Activated CD4-positive, alpha-beta T cell treated with anti-CD3 and anti-CD28 coated beads for 48 hours (primary cell): ENCODE measurements around the gene CUL7.
A peak's percentile ranks its signal among the peaks of the same experiment; 100 is the strongest.
"Not testable (repeated sequence)": the region's sequence is repeated elsewhere in the genome, so short reads cannot be mapped to it uniquely, and the experiment has no call there.

Experiments used
- DNase-seq: peaks from one replicate; pipeline ENCODE4 v3.0.0-alpha.2; 2020

Gene CUL7

GRCh38 chr6:43043310-43043709 is 10.3 kb downstream of the CUL7 start:
- no peak for DNase-seq

GRCh38 chr6:43041475-43041874 is 12.2 kb downstream of the CUL7 start:
- DNase-seq: not testable (repeated sequence)

DNA sequence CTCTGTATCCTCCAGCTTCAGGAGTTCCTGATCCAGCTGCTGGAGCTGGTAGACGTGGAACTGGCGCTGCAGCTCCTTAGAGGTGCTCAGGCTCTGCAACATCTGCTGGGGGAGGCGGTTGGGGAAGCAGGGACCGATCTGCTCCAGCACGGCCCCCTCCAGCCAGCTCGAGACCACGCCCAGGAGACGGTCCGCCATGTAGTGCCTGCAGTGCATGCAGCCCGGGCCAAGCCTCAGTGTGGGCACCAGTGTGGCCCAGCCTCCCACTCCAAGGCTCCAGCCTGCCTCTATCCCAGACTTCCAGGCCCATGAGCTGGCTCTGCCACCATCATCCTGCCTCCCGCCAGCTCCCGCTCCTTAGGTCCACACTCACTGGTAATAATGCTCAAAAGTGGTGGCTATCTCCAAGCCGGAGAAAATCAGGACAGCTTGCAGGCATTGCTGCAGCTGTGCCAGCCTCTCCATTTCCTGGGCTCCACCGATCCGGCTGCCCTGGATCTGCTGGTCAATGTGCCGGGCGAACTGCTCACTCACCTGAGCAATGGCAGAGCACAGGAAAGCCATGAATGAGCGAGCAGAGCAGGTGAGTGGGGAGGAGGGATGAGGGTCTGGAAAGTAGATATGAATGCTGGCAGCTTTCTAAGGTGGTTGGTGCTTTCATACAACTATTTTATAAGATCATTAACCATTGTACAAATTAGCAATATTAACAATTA is 13.0 kb downstream of the CUL7 start:
- DNase-seq: no peak

- no peak for DNase-seq
These were observed 14.9 kb downstream of the CUL7 start for GRCh38 chr6:43038727-43039126.

DNA sequence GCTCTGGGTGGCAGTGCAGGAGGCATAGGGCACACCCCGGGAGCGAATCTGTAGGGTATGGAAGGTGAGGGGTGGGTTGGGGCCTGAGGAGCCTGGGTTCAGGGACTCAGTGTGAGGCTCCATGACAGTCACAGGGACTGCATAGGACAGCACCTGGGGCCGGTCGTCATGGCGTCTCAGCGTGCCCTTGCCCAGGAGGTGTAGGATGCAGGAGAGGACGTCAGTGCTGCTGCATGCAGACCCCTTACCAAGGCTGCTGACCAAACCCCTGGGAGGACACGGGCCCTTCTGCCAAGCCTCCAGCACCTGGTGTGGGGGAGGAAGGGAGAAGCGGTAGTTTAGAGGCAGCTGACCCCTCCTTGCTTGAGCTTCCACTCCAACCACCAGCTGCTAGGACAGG is 15.9 kb downstream of the CUL7 start:
- DNase-seq: no peak

DNA sequence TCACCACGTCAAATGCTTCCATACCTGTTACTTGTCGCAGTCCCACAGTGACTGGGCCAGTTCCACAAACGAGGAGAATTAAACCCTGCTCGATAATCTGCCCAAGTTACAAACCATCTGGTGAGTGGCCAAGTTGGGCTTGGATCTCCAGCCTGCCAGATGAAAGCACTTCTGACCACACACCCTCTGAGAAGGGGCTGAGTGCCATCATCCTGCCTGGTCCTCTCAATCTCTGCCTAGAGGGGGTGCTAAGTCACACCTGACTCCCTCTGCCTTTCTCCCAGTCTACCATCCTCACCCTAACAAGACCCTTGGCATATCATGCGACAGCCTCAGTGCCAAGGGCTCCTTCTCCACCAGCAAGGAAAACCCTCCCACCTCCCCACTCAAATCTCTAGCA is 16.5 kb downstream of the CUL7 start:
- no peak for DNase-seq

DNA sequence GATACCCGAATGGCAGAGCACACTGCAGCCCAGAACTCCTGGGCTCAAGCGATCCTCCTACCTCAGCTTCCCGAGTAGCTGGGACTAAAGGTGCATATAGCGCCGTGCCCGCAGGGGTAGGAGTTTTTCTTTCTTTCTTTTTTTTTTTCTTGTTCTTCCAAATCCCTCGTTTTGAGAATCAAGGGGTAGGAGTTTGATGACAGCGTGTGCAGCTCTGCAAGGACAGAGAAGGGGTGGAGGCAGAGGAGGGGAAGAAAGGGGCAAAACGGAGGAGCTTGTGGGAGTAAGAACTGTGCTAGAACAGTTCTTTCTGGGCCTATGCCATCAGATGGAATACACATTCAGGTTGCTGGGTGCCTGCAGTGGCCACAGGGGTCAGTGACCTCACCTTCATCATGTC is 16.9 kb downstream of the CUL7 start:
- no peak for DNase-seq

DNA sequence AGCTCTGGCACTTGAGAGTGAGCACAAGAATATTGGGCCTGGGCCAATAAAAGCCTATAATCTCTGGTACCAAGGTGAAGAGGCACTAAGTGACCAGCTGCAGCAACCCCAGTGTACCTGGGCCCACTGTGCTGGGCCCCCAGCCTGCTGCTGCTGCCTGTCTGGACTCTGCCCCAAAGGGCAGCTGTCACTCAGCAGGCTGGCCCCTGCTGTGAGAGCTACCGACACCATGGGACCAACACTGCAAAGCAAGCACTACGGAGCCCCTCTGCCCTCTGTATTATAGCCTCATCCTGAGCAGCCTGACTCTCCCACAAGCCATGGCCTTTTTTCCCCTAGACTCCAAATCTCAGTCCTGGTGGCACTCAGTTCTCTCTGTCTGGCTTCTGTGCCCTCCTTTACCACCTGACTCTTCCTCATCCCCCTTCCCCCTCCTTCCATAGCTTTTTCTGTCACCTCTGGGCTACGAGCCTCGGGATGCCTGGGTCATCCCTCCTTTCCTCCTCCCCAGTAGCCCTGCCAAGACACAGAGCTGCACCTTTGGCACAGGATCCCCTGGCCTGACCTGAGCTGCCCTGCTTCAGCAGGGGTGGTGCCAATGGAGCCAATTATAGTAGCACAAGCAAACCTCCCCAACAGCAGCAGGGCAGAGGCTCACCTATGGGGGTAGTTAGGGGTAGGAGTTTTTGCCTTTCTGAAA is 18.0 kb downstream of the CUL7 start:
- DNase-seq: no peak

DNA sequence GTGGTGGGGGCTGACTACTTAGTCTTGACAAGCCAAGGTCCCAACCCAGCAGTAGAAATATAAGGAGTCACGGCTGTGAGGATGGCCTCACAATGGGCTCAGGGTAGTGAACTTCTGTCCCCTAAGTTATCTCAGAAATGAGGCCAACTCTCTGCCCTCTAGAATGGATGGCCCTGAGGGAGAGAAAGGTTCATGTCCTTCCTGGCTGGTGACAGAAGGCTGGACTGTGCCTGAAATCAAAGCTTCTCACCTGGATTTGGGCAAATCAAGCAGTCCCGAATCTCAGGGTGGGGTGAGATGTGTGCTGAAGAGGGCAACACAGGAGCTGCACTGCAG is 19.5 kb downstream of the CUL7 start:
- DNase-seq: no peak

GRCh38 chr6:43033496-43034189 is 20.0 kb downstream of the CUL7 start:
- DNase-seq: no peak

- no peak for DNase-seq
These were observed 21.3 kb downstream of the CUL7 start for GRCh38 chr6:43032326-43032725.

- DNase-seq: no peak
These were observed 24.5 kb downstream of the CUL7 start for GRCh38 chr6:43029120-43029519.

GRCh38 chr6:43026365-43026764 is 27.3 kb downstream of the CUL7 start:
- no peak for DNase-seq

DNA sequence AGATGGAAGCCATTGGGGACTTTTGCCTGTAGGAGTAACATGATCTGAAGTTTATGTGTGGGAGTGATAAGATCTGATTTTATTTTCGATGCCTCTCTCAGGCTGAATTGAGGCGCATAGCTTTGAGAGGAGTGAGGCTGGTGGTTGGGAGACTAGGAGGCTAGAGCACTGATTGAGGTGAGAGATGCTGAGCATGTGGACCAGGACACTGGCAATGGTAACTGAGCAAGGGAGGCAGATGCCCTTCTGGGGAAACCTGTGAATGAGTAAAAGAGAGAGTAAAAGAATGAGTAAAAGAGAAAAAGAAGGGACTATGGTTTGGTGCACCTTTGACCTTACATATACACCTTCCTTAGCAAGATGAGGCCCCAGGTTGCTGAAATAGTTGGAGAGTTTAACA is 29.2 kb downstream of the CUL7 start:
- peak; percentile 26 for DNase-seq

GRCh38 chr6:43021270-43022047 is 32.2 kb downstream of the CUL7 start, which contains the start of gene RRP36:
RRP36 (plus strand) TSS chr6:43021623; CDS start chr6:43021655, 32 bp downstream.
- DNase-seq: peak; percentile 81

DNA sequence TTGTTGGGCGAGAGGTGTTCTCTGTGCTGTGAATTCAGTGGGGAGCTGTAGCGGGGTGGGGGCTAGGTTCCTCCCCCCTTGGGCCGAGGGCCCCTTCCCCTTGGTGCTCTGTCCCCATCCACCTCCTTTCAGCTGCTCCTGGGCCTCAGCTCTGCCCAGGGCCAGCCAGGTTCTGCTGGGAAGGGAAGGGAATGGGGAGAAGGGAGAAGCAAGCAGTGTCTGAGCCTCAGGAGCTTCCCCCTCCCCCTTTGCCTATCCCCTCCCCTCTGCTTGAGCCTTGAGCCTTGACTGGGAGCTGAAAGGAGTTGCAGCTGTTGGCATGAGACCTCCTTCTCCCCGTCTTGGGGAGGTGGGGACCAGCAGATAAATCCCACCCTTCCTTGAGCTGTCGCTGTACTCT is 32.8 kb downstream of the CUL7 start:
- no peak for DNase-seq

GRCh38 chr6:43020052-43020705 is 33.5 kb downstream of the CUL7 start:
- DNase-seq: no peak

GRCh38 chr6:43019152-43019551 is 34.5 kb downstream of the CUL7 start:
- DNase-seq: no peak

GRCh38 chr6:43016943-43017334 is 36.7 kb downstream of the CUL7 start:
- DNase-seq: no peak

DNA sequence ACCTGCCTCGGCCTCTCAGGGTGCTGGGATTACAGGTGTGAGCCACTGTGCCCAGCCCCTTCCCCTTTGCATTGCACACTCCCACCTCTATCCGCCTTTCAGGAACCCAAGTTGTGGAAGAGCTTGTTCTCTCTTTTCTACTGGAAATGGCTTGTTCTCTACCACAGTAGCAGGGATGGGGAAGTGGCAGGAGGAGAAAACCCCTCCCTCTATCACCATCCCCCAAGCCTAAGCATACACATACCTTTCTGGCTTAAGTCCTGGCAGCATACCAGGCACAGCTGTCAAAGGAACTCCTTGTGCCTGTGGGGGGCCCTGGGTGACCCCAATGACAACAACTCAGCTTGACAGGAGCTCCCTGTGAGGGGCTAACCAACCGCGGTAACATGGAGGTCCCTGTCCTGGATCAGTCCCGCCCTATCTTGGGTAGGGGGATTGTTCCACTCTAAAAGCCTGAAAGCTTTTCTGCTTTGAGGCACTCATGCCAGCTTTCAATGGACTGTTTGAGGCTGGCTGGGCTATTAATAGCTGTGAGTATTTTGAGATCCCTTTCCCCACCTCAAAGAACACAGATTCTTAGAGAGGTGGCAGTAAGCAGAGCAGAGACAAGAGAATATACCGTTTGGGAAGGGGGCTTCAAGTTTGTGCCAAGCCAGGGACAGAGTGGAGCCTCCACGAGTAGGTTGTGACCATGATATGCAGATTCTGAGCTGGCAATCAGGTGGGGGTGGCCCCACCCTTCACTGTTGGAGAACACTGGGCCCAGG is 37.3 kb downstream of the CUL7 start:
- no peak for DNase-seq

DNA sequence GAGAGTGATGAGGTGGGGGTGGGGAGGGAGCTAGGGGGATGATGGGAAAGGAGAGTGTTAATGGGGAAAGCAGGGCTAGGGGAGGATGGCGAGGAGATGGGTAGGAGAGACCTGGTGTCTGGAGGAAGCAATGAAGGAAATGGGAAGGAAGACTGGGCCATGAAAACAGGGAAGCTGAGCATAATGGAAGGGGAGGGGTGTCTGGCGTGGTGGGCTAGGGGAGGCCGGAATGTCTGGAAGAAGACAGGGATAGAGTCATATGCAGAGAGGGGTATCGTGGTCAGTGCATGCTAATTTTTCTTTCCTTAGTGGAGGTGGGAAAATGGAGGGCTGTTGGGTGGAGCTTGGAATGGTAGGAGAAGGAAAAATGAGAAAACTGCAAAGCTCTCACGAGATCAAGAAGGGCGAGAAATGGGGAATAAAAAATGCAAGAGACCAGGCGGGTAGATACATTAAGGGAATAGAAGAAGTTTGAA is 39.2 kb downstream of the CUL7 start:
- DNase-seq: no peak
